Adipocyte (in vitro differentiated cells): ENCODE results near the gene RALB.

Experiments used
- DNase-seq: peaks from one replicate; pipeline ENCODE4 v3.0.0-alpha.2; 2015; ENCODE audit warnings: low read depth
- H3K27me3 ChIP-seq: replicated peaks from 2 replicates; pipeline ENCODE4 v1.7.0; 2013; ENCODE audit warnings: mild to moderate bottlenecking, low read length, moderate library complexity; ENCODE audit not compliant: control insufficient read depth, insufficient read depth
- H3K36me3 ChIP-seq: 2 replicates; pipeline ENCODE4 v1.7.0; 2013; ENCODE audit warnings: low read length, mild to moderate bottlenecking, moderate library complexity; ENCODE audit not compliant: control insufficient read depth, insufficient read depth, severe bottlenecking
- H3K4me1 ChIP-seq: 2 replicates; pipeline ENCODE4 v1.7.0; 2013; ENCODE audit warnings: mild to moderate bottlenecking, low read length, moderate library complexity; ENCODE audit not compliant: control insufficient read depth, insufficient read depth
- H3K4me3 ChIP-seq: 2 replicates; pipeline ENCODE4 v1.7.0; 2013; ENCODE audit warnings: mild to moderate bottlenecking, low read length, moderate library complexity
- H3K9ac ChIP-seq: 2 replicates; pipeline ENCODE4 v1.7.0; 2013; ENCODE audit warnings: mild to moderate bottlenecking, low read length, moderate library complexity
- H3K9me3 ChIP-seq: 2 replicates; pipeline ENCODE4 v1.7.0; 2013; ENCODE audit warnings: mild to moderate bottlenecking, low read length, moderate library complexity; ENCODE audit not compliant: control insufficient read depth

RALB gene, protein sequence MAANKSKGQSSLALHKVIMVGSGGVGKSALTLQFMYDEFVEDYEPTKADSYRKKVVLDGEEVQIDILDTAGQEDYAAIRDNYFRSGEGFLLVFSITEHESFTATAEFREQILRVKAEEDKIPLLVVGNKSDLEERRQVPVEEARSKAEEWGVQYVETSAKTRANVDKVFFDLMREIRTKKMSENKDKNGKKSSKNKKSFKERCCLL

DNA sequence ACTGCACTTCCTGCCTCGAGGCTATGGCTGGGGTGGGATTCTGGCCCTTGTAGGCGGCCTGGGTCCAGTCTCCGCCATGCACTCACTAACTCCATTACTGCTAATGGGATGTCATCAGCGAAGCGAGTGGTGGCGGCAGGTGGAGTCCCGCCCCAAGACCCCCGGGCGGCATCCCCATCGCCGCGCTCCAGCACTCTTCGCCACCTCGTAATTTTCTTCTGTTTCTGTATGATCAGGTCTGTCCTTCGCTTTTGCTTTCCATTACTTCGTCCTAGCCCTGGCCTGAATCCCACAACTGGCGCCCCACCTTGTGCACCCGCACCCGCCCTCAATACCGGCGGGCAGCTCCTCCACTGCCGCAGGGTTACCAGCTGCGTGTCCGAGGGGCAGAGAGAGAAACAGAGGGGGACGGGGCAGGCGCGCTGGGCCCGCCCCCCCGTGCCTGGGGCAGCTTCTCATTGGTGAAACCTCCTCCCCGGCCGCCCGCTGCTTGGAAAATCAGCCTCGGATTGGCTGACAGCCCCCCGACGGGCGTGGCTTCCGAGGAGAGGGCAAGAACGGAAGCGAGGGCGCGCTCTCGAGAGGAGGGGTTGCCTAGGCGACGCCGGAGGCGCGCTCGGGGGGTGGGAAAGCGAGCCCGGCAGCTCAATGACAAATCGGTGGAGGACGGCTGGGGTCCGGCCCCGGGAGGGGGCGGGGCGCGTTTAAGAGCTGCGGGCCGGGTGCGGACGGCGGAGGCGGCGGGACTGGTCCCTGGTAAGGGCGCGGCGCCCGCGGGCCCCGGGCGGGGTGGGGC lies at the start of gene RALB:
Gene RALB (plus strand): TSS at position 628 of the 796 bp plus-strand sequence. CDS start 25,813 bp downstream, outside the sequence.
- H3K36me3 ChIP-seq = no peaks in the 10 kb centered on the region
- peak; percentile 100 for DNase-seq
- no peaks in the 10 kb centered on the region for H3K9me3 ChIP-seq
- peak within 1 kb of the TSS; percentile 90 for H3K9ac ChIP-seq
- peaks cover 18% of the 10 kb centered on the region for H3K4me1 ChIP-seq
- H3K27me3 ChIP-seq = peaks cover 4% of the 10 kb centered on the region
- peak within 1 kb of the TSS; percentile 89 for H3K4me3 ChIP-seq

DNA sequence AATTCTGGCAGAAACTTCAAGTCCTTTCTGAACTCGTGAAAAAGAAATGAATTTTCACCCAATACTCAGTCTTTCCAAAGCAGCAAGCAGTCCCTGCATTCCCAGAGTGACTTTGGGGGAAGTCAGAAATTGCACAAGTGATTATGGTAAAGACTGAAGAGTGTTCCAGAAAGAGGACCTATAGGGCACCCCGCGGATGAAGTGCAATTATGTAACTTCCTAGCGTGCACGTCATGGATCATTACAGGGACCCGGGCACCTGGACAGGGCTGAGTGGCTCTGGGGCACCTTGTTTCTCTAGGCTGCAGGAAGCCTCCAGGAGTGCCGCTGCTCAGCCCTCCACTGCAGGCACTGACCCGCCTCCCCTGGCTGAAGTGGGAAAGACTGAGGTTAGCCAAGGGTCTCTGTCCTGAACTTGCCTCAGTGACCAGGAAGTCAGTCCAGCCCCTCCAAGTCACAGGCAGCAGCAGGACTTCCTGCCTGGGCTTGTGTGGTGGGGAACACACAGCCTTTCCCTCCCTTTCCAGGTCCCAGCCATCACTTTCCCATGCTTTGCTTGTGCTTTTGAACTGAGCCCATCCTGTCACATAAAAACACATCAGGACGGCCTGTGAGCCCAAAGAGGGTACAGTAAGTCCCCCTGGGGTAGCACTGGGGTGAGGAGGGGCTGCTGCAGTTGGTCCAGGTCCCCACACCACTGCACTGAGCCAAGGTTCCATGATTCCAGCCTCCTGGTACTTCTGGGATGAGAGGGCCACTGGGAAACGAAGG lies 49.2 kb upstream of the RALB start:
- H3K4me3 ChIP-seq = peak overlapping the region; percentile 41
- H3K27me3 ChIP-seq = peaks cover 4% of the 10 kb centered on the region
- peaks cover 6% of the 10 kb centered on the region for H3K9me3 ChIP-seq
- DNase-seq = peak; percentile 28
- H3K4me1 ChIP-seq = peaks cover 7% of the 10 kb centered on the region
- peak overlapping the region; percentile 25 for H3K9ac ChIP-seq
- no peaks in the 10 kb centered on the region for H3K36me3 ChIP-seq

DNA sequence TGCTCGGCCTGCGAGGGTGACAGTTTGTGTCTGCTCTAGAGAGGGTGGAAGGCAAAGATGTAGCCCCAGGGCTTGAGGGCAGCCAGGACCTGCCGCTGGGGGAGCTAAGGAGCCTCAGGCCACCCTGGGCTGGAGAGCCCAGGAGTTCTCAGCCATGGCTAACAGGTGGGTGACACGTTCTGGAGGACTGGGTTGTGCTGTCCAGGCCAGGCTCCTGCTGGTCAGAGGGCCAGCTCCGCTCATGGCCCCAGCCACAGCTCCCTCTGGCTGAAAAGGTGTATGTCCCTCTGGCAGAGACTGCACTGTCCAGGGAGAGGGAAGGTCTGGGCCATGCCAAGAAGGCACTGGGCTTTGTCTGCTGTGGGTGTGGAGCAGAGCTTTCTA lies 48.6 kb upstream of the RALB start:
- no peak overlapping the region for H3K4me3 ChIP-seq
- H3K9me3 ChIP-seq = no peaks in the 10 kb centered on the region
- H3K9ac ChIP-seq = no peak overlapping the region
- H3K4me1 ChIP-seq = peaks cover 7% of the 10 kb centered on the region
- no peaks in the 10 kb centered on the region for H3K36me3 ChIP-seq
- no peak for DNase-seq
- peaks cover 4% of the 10 kb centered on the region for H3K27me3 ChIP-seq

GRCh38 chr2:120204417-120204816 lies 48.2 kb upstream of the RALB start:
- Histone ChIP-seq H3K4me1 (peaks cover 7% of the 10 kb centered on the region), H3K9me3 (no peaks in the 10 kb centered on the region), H3K27me3 (peaks cover 4% of the 10 kb centered on the region), H3K36me3 (no peaks in the 10 kb centered on the region), H3K9ac (no peak overlapping the region), H3K4me3 (no peak overlapping the region)
- DNase-seq = no peak

DNA sequence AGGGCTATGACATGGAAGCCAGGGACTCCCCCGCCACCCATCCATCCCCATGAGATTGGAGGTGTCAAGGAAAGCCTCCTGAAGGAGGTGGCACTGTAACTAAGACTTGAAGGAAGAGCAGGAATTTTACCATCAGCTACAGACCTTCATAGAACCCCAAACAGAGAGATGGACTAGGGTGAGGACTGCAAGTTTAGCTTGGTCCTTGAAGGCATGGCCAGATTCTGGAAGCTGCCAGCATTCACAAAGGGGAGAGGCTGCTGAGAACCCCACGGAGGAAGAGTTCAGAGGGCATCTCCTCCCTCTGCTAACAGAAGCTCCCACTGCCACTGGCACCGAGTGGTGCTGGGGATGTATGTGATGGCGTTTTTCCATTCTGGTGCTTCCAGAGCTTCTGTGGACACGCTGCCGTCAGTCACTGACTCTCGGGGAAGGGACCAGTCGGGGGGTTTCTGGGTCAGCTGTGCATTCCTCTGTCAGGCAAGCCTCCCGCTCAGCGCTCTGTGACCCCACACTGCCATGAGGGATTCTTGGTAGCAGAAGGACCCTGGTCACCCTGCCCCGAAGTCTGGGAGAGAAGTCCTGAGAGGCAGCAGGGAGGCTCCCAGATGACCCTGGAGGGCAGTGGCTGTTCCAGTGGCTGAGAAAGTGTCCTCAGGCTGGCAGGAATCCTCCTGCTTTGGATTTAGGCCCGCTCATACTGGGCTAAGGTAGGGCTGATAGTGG lies 47.5 kb upstream of the RALB start:
- Histone ChIP-seq H3K27me3 (peaks cover 4% of the 10 kb centered on the region), H3K36me3 (no peaks in the 10 kb centered on the region), H3K9me3 (no peaks in the 10 kb centered on the region), H3K9ac (no peak overlapping the region), H3K4me1 (peaks cover 7% of the 10 kb centered on the region), H3K4me3 (no peak overlapping the region)
- DNase-seq = no peak

DNA sequence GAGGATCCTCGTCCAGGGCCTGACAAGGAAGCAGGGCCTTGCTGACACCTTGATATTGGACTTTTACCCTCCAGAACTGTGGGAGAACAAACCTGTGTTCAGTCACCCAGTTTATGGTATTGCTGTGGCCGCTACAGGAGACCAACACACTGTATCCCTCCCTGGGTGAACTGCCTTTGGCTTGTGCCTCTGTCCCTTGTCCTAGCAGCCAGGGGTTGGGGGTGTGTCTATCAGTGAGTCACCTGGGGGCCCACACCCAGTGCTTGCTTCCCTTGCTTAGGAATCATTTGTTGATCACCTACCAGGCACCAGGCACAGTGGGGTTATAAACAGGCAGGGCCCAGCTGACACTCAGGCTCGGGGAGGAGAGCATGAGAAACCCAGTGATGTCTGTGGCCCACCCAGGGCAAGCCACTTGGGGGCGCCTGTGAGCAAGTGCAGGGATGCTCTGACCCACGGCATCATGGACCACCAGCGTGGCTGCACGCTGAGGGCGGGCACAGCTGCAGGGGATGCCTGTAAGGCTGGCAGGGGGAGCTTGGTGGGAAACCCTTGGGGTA lies 46.5 kb upstream of the RALB start:
- peaks cover 7% of the 10 kb centered on the region for H3K4me1 ChIP-seq
- no peak overlapping the region for H3K4me3 ChIP-seq
- DNase-seq = no peak
- no peaks in the 10 kb centered on the region for H3K36me3 ChIP-seq
- H3K27me3 ChIP-seq = peaks cover 4% of the 10 kb centered on the region
- no peaks in the 10 kb centered on the region for H3K9me3 ChIP-seq
- H3K9ac ChIP-seq = no peak overlapping the region

GRCh38 chr2:120208381-120209353 lies 44.0 kb upstream of the RALB start:
- H3K27me3 ChIP-seq = no peaks in the 10 kb centered on the region
- H3K4me3 ChIP-seq = no peak overlapping the region
- H3K36me3 ChIP-seq = no peaks in the 10 kb centered on the region
- no peak for DNase-seq
- H3K9ac ChIP-seq = no peak overlapping the region
- no peaks in the 10 kb centered on the region for H3K9me3 ChIP-seq
- no peaks in the 10 kb centered on the region for H3K4me1 ChIP-seq

DNA sequence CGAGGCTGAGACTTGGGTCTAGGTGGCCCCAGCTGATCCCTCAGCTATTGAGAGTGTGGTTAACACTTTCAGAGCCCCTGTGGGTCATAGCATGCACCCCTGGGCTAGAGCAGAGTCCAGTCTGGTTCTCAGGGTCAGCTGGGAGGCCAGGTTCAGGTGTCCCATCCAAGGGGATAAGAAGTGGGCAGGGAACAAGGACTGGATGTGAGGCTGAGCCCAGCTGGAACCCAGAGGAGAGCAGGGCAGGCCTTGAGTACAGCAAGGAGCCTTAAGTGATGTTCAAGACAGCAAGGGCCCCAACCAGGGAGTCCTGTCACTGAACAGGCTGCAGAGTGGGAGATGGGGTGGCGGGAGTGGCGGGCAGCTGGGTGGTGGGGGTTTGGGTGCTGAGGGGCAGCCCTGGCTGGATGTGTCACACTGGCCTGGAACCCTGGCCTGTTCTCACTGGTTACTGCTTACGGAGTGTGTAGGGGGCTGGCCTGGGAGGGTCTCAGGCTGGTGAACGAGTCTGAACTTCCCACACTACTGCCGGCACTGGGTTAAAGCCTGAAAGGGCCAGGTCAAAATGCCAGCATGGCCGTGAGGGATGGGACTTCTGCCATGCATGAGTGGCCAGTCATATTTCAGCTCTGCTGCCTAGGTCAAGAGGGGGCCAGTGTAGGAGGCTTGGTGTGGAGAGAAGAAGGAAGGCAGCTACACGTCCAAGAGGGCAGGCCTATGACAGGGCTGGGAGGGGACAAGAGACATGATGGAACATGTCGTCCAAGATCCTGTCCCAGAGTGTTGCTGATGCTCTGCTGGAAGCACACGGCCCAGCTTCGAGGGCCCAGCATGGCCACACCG lies 43.0 kb upstream of the RALB start:
- Histone ChIP-seq H3K9ac (no peak overlapping the region), H3K27me3 (no peaks in the 10 kb centered on the region), H3K9me3 (no peaks in the 10 kb centered on the region), H3K4me3 (no peak overlapping the region), H3K4me1 (no peaks in the 10 kb centered on the region), H3K36me3 (no peaks in the 10 kb centered on the region)
- no peak for DNase-seq

DNA sequence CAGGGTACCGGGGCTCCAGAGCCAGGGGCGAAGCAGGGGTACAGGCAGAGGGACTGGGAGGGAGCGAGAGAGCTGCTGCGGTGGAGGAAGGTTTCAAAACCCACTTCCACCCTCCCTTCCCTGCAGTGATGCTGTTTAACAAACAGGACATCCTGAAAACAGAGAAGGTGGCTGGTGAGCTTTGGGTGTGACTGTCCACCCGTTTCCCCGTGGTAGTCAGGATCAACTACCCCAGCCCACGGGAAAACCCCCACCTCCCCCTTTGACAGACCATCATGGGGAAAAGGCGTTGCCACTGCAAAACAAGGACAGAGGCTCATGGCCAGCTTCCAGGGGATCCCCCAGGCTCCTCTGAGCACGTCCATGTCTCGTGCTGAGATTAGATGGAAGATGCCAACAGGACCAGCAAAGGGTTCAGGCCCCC lies 42.4 kb upstream of the RALB start:
- no peak overlapping the region for H3K4me3 ChIP-seq
- no peaks in the 10 kb centered on the region for H3K36me3 ChIP-seq
- no peak for DNase-seq
- no peaks in the 10 kb centered on the region for H3K4me1 ChIP-seq
- H3K9ac ChIP-seq = no peak overlapping the region
- H3K9me3 ChIP-seq = no peaks in the 10 kb centered on the region
- no peaks in the 10 kb centered on the region for H3K27me3 ChIP-seq
